Heart right ventricle (tissue), 16 donors: Measurements from ENCODE around the gene ERN2. TPM values are rescaled to one million over a fixed set of nuclear protein-coding genes. Genes with fewer than 3 reads are reported as not detected.

Experiments
- ATAC-seq, 8 donors: fragments of 200-7000 bp; cut with Tn5 transposase; one replicate each; pipeline ENCODE4 v1.9.1; 2020; ENCODE audit warnings: mild to moderate bottlenecking in 8 of 8, moderate library complexity in 8 of 8, moderate number of reproducible peaks in 1 of 8
- DNase-seq, 2 donors: peaks; one replicate each; pipeline ENCODE4 v3.0.0-alpha.2; 2020
- H3K27ac ChIP-seq, 10 donors: fragments of 200-600 bp; sonication (generic) in 2 of 10; one replicate each; pipeline versions ENCODE4 v1.5.0 to v1.8.0; 2020 to 2022; ENCODE audit warnings: mild to moderate bottlenecking in 3 of 10
- H3K27me3 ChIP-seq, 7 donors: fragments of 200-600 bp; one replicate each; pipeline ENCODE4 v1.8.0; 2021 to 2022; ENCODE audit warnings: mild to moderate bottlenecking in 2 of 7
- H3K36me3 ChIP-seq, 9 donors: fragments of 200-600 bp; sonication (generic) in 1 of 9; one replicate each; pipeline versions ENCODE4 v1.5.0 to v1.8.0; 2020 to 2022; ENCODE audit warnings: mild to moderate bottlenecking in 2 of 9
- H3K4me1 ChIP-seq, 9 donors: fragments of 200-600 bp; sonication (generic) in 1 of 9; one replicate each; pipeline versions ENCODE4 v1.5.0 to v1.8.0; 2020 to 2022; ENCODE audit warnings: mild to moderate bottlenecking in 4 of 9
- H3K4me3 ChIP-seq, 10 donors: fragments of 200-600 bp; sonication (generic) in 2 of 10; one replicate each; pipeline versions ENCODE4 v1.5.0 to v1.8.0; 2020 to 2022; ENCODE audit warnings: mild to moderate bottlenecking in 7 of 10, moderate library complexity in 2 of 10
- H3K9me3 ChIP-seq, 11 donors: fragments of 200-600 bp in 10 of 11; sonication (generic) in 2 of 11; one replicate each; pipeline versions ENCODE4 v1.5.0 to v1.8.0; 2013 to 2022; ENCODE audit warnings: mild to moderate bottlenecking in 2 of 11, control low read depth in 1 of 11, moderate library complexity in 1 of 11
- CTCF ChIP-seq, 9 donors: fragments of 200-600 bp; sonication (generic) in 2 of 9; IDR thresholded peaks; one replicate each; pipeline versions ENCODE4 v1.5.0 to v1.8.0; 2021 to 2022; ENCODE audit warnings: antibody characterized with exemption in 9 of 9, mild to moderate bottlenecking in 5 of 9, moderate library complexity in 1 of 9
- WGBS, 2 donors: extraction: QIAGEN DNeasy Blood & Tissue Kit; methylation state at CpG; one replicate each; pipeline ENCODE4 v1.1.7; 2013; ENCODE audit warnings: inconsistent platforms in 1 of 2; 5-methylcytosine and 5-hydroxymethylcytosine counted together
- intact Hi-C, 10 donors: fragments of 100-400 bp; cut with DNase I; formaldehyde crosslinking; loops; one replicate each; pipeline versions ENCODE4 v1.11.1 to v1.14.2; 2022
- polyA plus RNA-seq, 2 donors: library from polyadenylated mRNA; stranded (reverse); fragments of 200-250 nt; gene quantifications; one replicate each; pipeline ENCODE4 v1.2.3, GENCODE V29; 2013
- total RNA-seq, 10 donors: library from RNA; stranded (reverse); fragmentation: NEBNext Ultra II Directional in 3 of 10; extraction: Animal tissue kit (Norgen Biotek cat#: 25700) in 3 of 10; gene quantifications; one replicate each; pipeline versions ENCODE4 v1.2.1 to v1.2.4, GENCODE V29; 2021 to 2023
- donor health status: Arrhythmogenic right ventricular cardiomyopathy.
- donor health status: ischemic (EF 13 %, LVEDD 7.1; RV severe dilation, severe dysfunction).
- donor health status: healthy with polysubstance abuse.
- donor health status: DM: no; HTN: yes; CAD: no.
- donor health status: DM: no; HTN: no; CAD: no.
- donor health status: ischemic (EF 25% LVEDD 6.9; RV normal size, moderate dysfunction).
- donor health status: ischemic (EF 25% LVEDD 5.7; RV mildly dilated, moderate dysfunction).
- donor health status: healthy.
- donor health status: DM: yes; HTN: yes; CAD: no.
- donor health status: Ischemic cardiomyopathy.
- donor health status: ischemic (EF 35%, LVEDD 5.7; RV mildly dilated, moderate dysfunction).
- donor health status: nonischemic (EF 11% LVEDD 7.7; RV severe dilation, severe dysfunction).
- donor health status: DM: yes; HTN: yes; CAD: no.
- donor health status: PGD.
- donor health status: ischemic (EF 29% LVEDD 5.4; RV normal size, mild dysfunction).
- donor health status: nonischemic (EF 23%, LVEDD 6.1; RV moderate dilation, normal function).

ERN2 gene
- total and polyA plus RNA-seq, 12 donors, result 0.32 to 0.34 TPM; not detected in 10

- H3K36me3 ChIP-seq, result no peaks in the 10 kb centered on the region
- H3K9me3 ChIP-seq, result peaks cover 0 to 32% (median 16%) of the 10 kb centered on the region in 11 donors
- no peaks in the 10 kb centered on the region for H3K4me1 ChIP-seq
- no peak overlapping the region for H3K4me3 ChIP-seq
- intact Hi-C loops, result no loop called here
- ATAC-seq, result no peak
- no peak overlapping the region for H3K27ac ChIP-seq
- TF ChIP-seq CTCF (IDR thresholded peaks at IDR 0.05), result no peak
- WGBS, 2 donors, result 76 to 86% methylated on average over 2 of the region's 2 CpGs
- peaks cover 0 to 35% (median 6%) of the 10 kb centered on the region in 7 donors for H3K27me3 ChIP-seq
- DNase-seq, result no peak
Measured at GRCh38 chr16:23705517-23705902, 7.5 kb downstream of the ERN2 start.

GRCh38 chr16:23704772-23705516 lies 8.1 kb downstream of the ERN2 start:
- 85 to 88% methylated on average over 22 of the region's 22 CpGs for WGBS, 2 donors
- H3K9me3 ChIP-seq, result peaks cover 0 to 27% (median 14%) of the 10 kb centered on the region in 11 donors
- intact Hi-C loops, result no loop called here

GRCh38 chr16:23702951-23703350 lies 10.1 kb downstream of the ERN2 start:
- Histone ChIP-seq H3K4me3 (no peak overlapping the region), H3K4me1 (no peaks in the 10 kb centered on the region), H3K27me3 (peaks cover 0 to 39% (median 5%) of the 10 kb centered on the region in 7 donors), H3K27ac (no peak overlapping the region), H3K36me3 (no peaks in the 10 kb centered on the region), H3K9me3 (peaks cover 0 to 12% (median 5%) of the 10 kb centered on the region in 11 donors)
- no peak for TF ChIP-seq CTCF (IDR thresholded peaks at IDR 0.05)
- intact Hi-C loops, result no loop called here
- 63 to 70% methylated on average over 2 of the region's 2 CpGs for WGBS, 2 donors
- no peak for ATAC-seq
- DNase-seq, result no peak

More at GRCh38 chr16:23704772-23705516, 8.1 kb downstream of the ERN2 start:
- DNase-seq (no peak), ATAC-seq (no peak)
- Histone ChIP-seq H3K4me3 (no peak overlapping the region), H3K27me3 (peaks cover 0 to 35% (median 5%) of the 10 kb centered on the region in 7 donors), H3K4me1 (no peaks in the 10 kb centered on the region), H3K36me3 (no peaks in the 10 kb centered on the region), H3K27ac (no peak overlapping the region)
- TF ChIP-seq CTCF (IDR thresholded peaks at IDR 0.05), result no peak

- Histone ChIP-seq H3K4me3 (no peak overlapping the region), H3K4me1 (no peaks in the 10 kb centered on the region), H3K27ac (no peak overlapping the region), H3K36me3 (no peaks in the 10 kb centered on the region), H3K27me3 (peaks cover 0 to 27% (median 5%) of the 10 kb centered on the region in 7 donors), H3K9me3 (peaks cover 0 to 12% (median 5%) of the 10 kb centered on the region in 11 donors)
- intact Hi-C loops, result no loop called here
- no peak for DNase-seq
- ATAC-seq, result no peak
- whole genome bisulfite sequencing, 2 donors, result 74 to 79% methylated on average over 8 of the region's 8 CpGs
- no peak for TF ChIP-seq CTCF (IDR thresholded peaks at IDR 0.05)
Measured at GRCh38 chr16:23701045-23701444, 12.0 kb downstream of the ERN2 start.
